ENCODE results near the gene XRCC1.

GRCh38 chr19:43616954-43617353 lies 41.6 kb upstream of the XRCC1 start:
- TF ChIP-seq EZH2 (IDR thresholded peaks at IDR 0.05; ENCODE audit: low read length, unreplicated experiment) (no peak), CTCF (conservative IDR thresholded peaks at IDR 0.05; ENCODE audit: low read depth, low read length) (no peak)
